GM12878 (cell line): ENCODE results near the gene FAM110A. TPM values are rescaled to one million over a fixed set of nuclear protein-coding genes. Genes with fewer than 3 reads are reported as not detected.

Experiments used
- ATAC-seq: fragments of 200-7000 bp; cut with Tn5 transposase; 3 replicates; pipeline ENCODE4 v1.9.1; 2020; ENCODE audit warnings: mild to moderate bottlenecking, moderate library complexity
- BruUV-seq: library from RNA; stranded (reverse); fragments of 400-500 nt; replicated peaks from 2 replicates; lab custom pipeline; 2021; lab: Mats Ljungman, UMichigan
- CTCF ChIA-PET: fragments of 300-600 bp; sonication (Branson Sonifier 250); formaldehyde crosslinking; extraction: SDS; loops from one replicate; lab custom pipeline; 2021; ENCODE audit warnings: inconsistent platforms; lab: Yijun Ruan, JAX
- POLR2A ChIA-PET: fragments of 350-600 bp; formaldehyde crosslinking; extraction: SDS; loops from one replicate; lab custom pipeline; 2021; ENCODE audit warnings: inconsistent platforms; lab: Charles Lee
- RAD21 ChIA-PET: fragments of 300-600 bp; sonication (Branson Sonifier 250); formaldehyde crosslinking; loops from one replicate; lab custom pipeline; 2023; ENCODE audit warnings: antibody characterized with exemption; ENCODE audit not compliant: unreplicated experiment; lab: Charles Lee
- SMC1A ChIA-PET: fragments of 300-600 bp; sonication (Branson Sonifier 250); formaldehyde crosslinking; loops from one replicate; lab custom pipeline; 2023; ENCODE audit not compliant: unreplicated experiment, uncharacterized antibody; lab: Charles Lee
- DNase-seq: peaks from one replicate; pipeline ENCODE4 v3.0.0-alpha.2; 2011; ENCODE audit warnings: low read depth, low spot score
- FAIRE-seq: peaks from 3 replicates; lab custom pipeline; 2011; peaks lifted over from hg19 to GRCh38; lab: Jason Lieb, UNC
- H2AFZ ChIP-seq: 2 replicates; pipeline ENCODE4 v1.6.0; 2011; ENCODE audit warnings: low read depth, low read length, control low read depth; ENCODE audit not compliant: control insufficient read depth
- H3K27ac ChIP-seq: 2 replicates; pipeline ENCODE4 v1.5.1; 2011; ENCODE audit warnings: control low read depth; ENCODE audit not compliant: control insufficient read depth, insufficient read depth
- H3K27me3 ChIP-seq, 2 experiments: replicated peaks in 1 of 2; 2 replicates each; pipeline versions ENCODE4 v1.6.0 to v1.6.1; 2011; ENCODE audit warnings: low read length in 1 of 2; ENCODE audit not compliant: control insufficient read depth in 2 of 2, insufficient read depth in 2 of 2
- H3K36me3 ChIP-seq, 2 experiments: 2 replicates each; pipeline ENCODE4 v1.5.1; 2011; ENCODE audit warnings: low read length in 1 of 2; ENCODE audit not compliant: control insufficient read depth in 2 of 2, insufficient read depth in 2 of 2
- H3K4me1 ChIP-seq: 2 replicates; pipeline ENCODE4 v1.6.1; 2011; ENCODE audit warnings: mild to moderate bottlenecking, low read length, moderate library complexity, mixed read lengths; ENCODE audit not compliant: control insufficient read depth, insufficient read depth
- H3K4me2 ChIP-seq: 2 replicates; pipeline ENCODE4 v1.6.0; 2011; ENCODE audit warnings: control low read depth; ENCODE audit not compliant: control insufficient read depth, insufficient read depth
- H3K4me3 ChIP-seq: fragments of 200-600 bp; sonication (generic); 2 replicates; pipeline ENCODE4 v1.5.1; 2016
- H3K79me2 ChIP-seq: 2 replicates; pipeline ENCODE4 v1.6.0; 2011; ENCODE audit warnings: low read length; ENCODE audit not compliant: control insufficient read depth, insufficient read depth
- H3K9ac ChIP-seq: 2 replicates; pipeline ENCODE4 v1.8.0; 2011; ENCODE audit warnings: low read length, control low read depth, mixed read lengths; ENCODE audit not compliant: control insufficient read depth, insufficient read depth
- H3K9me3 ChIP-seq: replicated peaks from 3 replicates; pipeline ENCODE4 v1.5.1; 2011; ENCODE audit warnings: mild to moderate bottlenecking, low read length; ENCODE audit not compliant: control insufficient read depth, insufficient read depth
- H4K20me1 ChIP-seq: 2 replicates; pipeline ENCODE4 v1.6.0; 2011; ENCODE audit not compliant: control insufficient read depth, insufficient read depth
- BHLHE40 ChIP-seq, 2 experiments: fragments of 450-650 bp in 1 of 2; IDR thresholded peaks; 2 replicates each; pipeline ENCODE4 v1.6.1; 2011 to 2017; ENCODE audit warnings: low read depth in 2 of 2, borderline replicate concordance in 1 of 2, improper control_type of control experiment in 1 of 2, low read length in 1 of 2, mild to moderate bottlenecking in 1 of 2
- CBX5 ChIP-seq: sonication (generic); IDR thresholded peaks from 2 replicates; pipeline ENCODE4 v1.6.1; 2016; ENCODE audit warnings: low read depth, moderate library complexity, mild to moderate bottlenecking, inconsistent platforms
- CEBPB ChIP-seq, 2 experiments: fragments of 150-350 bp in 1 of 2; IDR thresholded peaks; 2 replicates each; pipeline ENCODE4 v1.6.1; 2012 to 2014; ENCODE audit warnings: low read depth in 2 of 2, low read length in 2 of 2, borderline replicate concordance in 1 of 2, inconsistent platforms in 1 of 2
- JUNB ChIP-seq: IDR thresholded peaks from 2 replicates; pipeline ENCODE4 v1.6.1; 2016; ENCODE audit warnings: antibody characterized with exemption, mild to moderate bottlenecking
- MEF2A ChIP-seq: IDR thresholded peaks from 2 replicates; pipeline ENCODE4 v1.6.1; 2011; ENCODE audit warnings: low read depth, mild to moderate bottlenecking, low read length, moderate library complexity; ENCODE audit not compliant: insufficient read depth
- MEF2B ChIP-seq: fragments of 450-650 bp; IDR thresholded peaks from 2 replicates; pipeline ENCODE4 v1.6.1; 2018; ENCODE audit warnings: mild to moderate bottlenecking, moderate library complexity; ENCODE audit not compliant: partially characterized antibody, poor library complexity, severe bottlenecking
- MXI1 ChIP-seq: fragments of 150-350 bp; IDR thresholded peaks from 2 replicates; pipeline ENCODE4 v1.6.1; 2011; ENCODE audit warnings: low read depth, mild to moderate bottlenecking, inconsistent platforms, low read length, improper control_type of control experiment
- NRF1 ChIP-seq: conservative IDR thresholded peaks from 2 replicates; pipeline ENCODE4 v1.6.1; 2011; ENCODE audit warnings: mild to moderate bottlenecking, low read depth, low read length, improper control_type of control experiment
- POLR2AphosphoS2 ChIP-seq: IDR thresholded peaks from 2 replicates; pipeline ENCODE4 v1.6.1; 2011; ENCODE audit warnings: low read depth, mild to moderate bottlenecking, low read length, improper control_type of control experiment, moderate library complexity
- SP1 ChIP-seq: IDR thresholded peaks from one replicate; pipeline ENCODE4 v1.6.1; 2011; ENCODE audit warnings: low read depth, low read length
- SREBF1 ChIP-seq: IDR thresholded peaks from 2 replicates; pipeline ENCODE4 v1.6.1; 2012; ENCODE audit warnings: mild to moderate bottlenecking, low read length
- SREBF2 ChIP-seq: IDR thresholded peaks from 2 replicates; pipeline ENCODE4 v1.6.1; 2012; ENCODE audit warnings: mild to moderate bottlenecking, low read length
- TCF3 ChIP-seq: IDR thresholded peaks from 2 replicates; pipeline ENCODE4 v1.6.1; 2012; ENCODE audit warnings: low read depth, mild to moderate bottlenecking, low read length, borderline replicate concordance; ENCODE audit not compliant: insufficient read depth
- TCF7 ChIP-seq: IDR thresholded peaks from 2 replicates; pipeline ENCODE4 v1.6.1; 2014; ENCODE audit warnings: antibody characterized with exemption, borderline replicate concordance
- YBX1 ChIP-seq: fragments of 450-650 bp; IDR thresholded peaks from 2 replicates; pipeline ENCODE4 v1.6.1; 2016; ENCODE audit warnings: antibody characterized with exemption
- YY1 ChIP-seq: IDR thresholded peaks from 2 replicates; pipeline ENCODE4 v1.6.1; 2011; ENCODE audit warnings: low read depth, mild to moderate bottlenecking, low read length
- ZNF274 ChIP-seq: IDR thresholded peaks from one replicate; pipeline ENCODE4 v1.8.0; 2011; ENCODE audit not compliant: insufficient read length, insufficient read depth
- in situ Hi-C: fragments of 300-500 bp; cut with MboI; formaldehyde crosslinking; loops from 9 replicates; pipeline ENCODE4 v1.14.3; 2018; ENCODE audit warnings: mixed read lengths
- intact Hi-C: fragments of 100-400 bp; cut with micrococcal nuclease; formaldehyde crosslinking; loops from one replicate; pipeline ENCODE4 v1.14.2; 2022; ENCODE audit not compliant: unreplicated experiment
- polyA plus RNA-seq, 11 experiments: library from polyadenylated mRNA; depleted of rRNA in 4 of 11; unstranded in 6 of 11; stranded (reverse) in 5 of 11; fragments of >200 nt; fragmentation: Nextera tagmentation in 4 of 11; fragmentation: Illumina TruSeq in 1 of 11; extraction: Ambion mirVana in 4 of 11; extraction: Trizol in 1 of 11; gene quantifications; 1 replicate in 1 of 11; 2 replicates in 10 of 11; pipeline versions ENCODE4 v1.2.1 to v1.2.3, GENCODE V29; 2011 to 2016; ENCODE audit warnings: inconsistent platforms in 2 of 11, missing spikeins in 2 of 11, low read depth in 1 of 11
- total RNA-seq, 4 experiments: library from RNA; depleted of rRNA in 3 of 4; stranded (reverse); fragments of >200 nt in 3 of 4; fragmentation: Illumina TruSeq in 1 of 4; extraction: Trizol in 1 of 4; gene quantifications; 2 replicates each; pipeline versions ENCODE4 v1.2.1 to v1.2.3, GENCODE V29; 2013 to 2021
- TF ChIP-seq, protein P1 (sequence below): IDR thresholded peaks from 2 replicates; pipeline ENCODE4 v1.6.1; 2011; ENCODE audit warnings: low read depth, low read length, improper control_type of control experiment, borderline replicate concordance
- TF ChIP-seq, protein P2 (sequence below): fragments of 450-650 bp; conservative IDR thresholded peaks from 2 replicates; pipeline ENCODE4 v1.6.1; 2017; ENCODE audit warnings: mild to moderate bottlenecking, moderate library complexity
- TF ChIP-seq, protein P3 (sequence below): fragments of 450-650 bp; IDR thresholded peaks from 2 replicates; pipeline ENCODE4 v1.6.1; 2016; ENCODE audit warnings: mild to moderate bottlenecking

The FAM110A gene
- total and polyA plus RNA-seq, 10 of the 15 experiments (the other 5 are each of a cell fraction or from before 2014, with no cell fraction given), result 1.1 to 14.8 (median 7.4) TPM

DNA sequence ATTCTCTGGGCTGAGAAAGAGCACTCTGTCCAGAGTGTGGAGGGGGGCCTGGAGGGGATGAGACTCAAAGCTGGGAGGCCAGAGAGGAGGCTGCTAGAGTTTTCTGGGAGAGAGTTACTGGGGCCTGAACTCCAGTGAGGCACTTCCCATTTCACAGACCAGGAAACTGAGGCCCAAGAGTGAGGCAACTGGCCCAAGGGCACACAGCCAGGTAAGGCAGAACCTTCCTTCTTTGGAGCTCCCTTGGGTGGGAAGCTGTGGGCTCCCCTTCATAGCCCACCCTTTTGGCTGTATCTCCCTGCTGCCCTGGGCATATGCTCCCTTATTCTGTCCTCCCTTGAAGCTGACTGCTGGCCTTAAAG is 48.2 kb downstream of the FAM110A start:
- no TSS peak for BruUV-seq
- Histone ChIP-seq H3K4me2 (no peak overlapping the region), H3K4me3 (no peak overlapping the region), H3K36me3 (no peaks in the 10 kb centered on the region), H3K9me3 (no peaks in the 10 kb centered on the region), H3K27ac (no peak overlapping the region), H3K79me2 (no peaks in the 10 kb centered on the region), H4K20me1 (no peaks in the 10 kb centered on the region), H2AFZ (no peak overlapping the region), H3K4me1 (no peaks in the 10 kb centered on the region), H3K9ac (no peak overlapping the region), H3K27me3 (0 out of 4 replicates have a peak, but pooled peaks cover 0 to 1% of the 10 kb centered on the region in 2 experiments)
- ATAC-seq (no peak), DNase-seq (no peak), FAIRE-seq (no peak)
- ChIA-PET CTCF (no interaction called here), RAD21 (no interaction called here), SMC1A (no interaction called here), POLR2A (no interaction called here)
- intact Hi-C loops (no loop called here), in situ Hi-C loops (no loop called here)
- TF ChIP-seq SREBF1, result no peak
- TF ChIP-seq, protein P1, sequence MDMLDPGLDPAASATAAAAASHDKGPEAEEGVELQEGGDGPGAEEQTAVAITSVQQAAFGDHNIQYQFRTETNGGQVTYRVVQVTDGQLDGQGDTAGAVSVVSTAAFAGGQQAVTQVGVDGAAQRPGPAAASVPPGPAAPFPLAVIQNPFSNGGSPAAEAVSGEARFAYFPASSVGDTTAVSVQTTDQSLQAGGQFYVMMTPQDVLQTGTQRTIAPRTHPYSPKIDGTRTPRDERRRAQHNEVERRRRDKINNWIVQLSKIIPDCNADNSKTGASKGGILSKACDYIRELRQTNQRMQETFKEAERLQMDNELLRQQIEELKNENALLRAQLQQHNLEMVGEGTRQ, result no peak
- no peak for TF ChIP-seq NRF1
- TF ChIP-seq TCF7, result no peak
- TF ChIP-seq CBX5, result no peak
- TF ChIP-seq TCF3, result no peak
- TF ChIP-seq MEF2B, result no peak
- no peak for TF ChIP-seq SP1
- TF ChIP-seq MEF2A, result no peak
- TF ChIP-seq POLR2AphosphoS2, result no peak
- no peak for TF ChIP-seq ZNF274
- TF ChIP-seq, protein P2, sequence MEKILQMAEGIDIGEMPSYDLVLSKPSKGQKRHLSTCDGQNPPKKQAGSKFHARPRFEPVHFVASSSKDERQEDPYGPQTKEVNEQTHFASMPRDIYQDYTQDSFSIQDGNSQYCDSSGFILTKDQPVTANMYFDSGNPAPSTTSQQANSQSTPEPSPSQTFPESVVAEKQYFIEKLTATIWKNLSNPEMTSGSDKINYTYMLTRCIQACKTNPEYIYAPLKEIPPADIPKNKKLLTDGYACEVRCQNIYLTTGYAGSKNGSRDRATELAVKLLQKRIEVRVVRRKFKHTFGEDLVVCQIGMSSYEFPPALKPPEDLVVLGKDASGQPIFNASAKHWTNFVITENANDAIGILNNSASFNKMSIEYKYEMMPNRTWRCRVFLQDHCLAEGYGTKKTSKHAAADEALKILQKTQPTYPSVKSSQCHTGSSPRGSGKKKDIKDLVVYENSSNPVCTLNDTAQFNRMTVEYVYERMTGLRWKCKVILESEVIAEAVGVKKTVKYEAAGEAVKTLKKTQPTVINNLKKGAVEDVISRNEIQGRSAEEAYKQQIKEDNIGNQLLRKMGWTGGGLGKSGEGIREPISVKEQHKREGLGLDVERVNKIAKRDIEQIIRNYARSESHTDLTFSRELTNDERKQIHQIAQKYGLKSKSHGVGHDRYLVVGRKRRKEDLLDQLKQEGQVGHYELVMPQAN, result no peak
- TF ChIP-seq BHLHE40 (IDR thresholded peaks at IDR 0.05; ENCODE audit: borderline replicate concordance in 1 of 2, low read depth in 2 of 2, low read length in 1 of 2), result no peak
- no peak for TF ChIP-seq MXI1
- no peak for TF ChIP-seq YBX1
- TF ChIP-seq CEBPB (IDR thresholded peaks at IDR 0.05; ENCODE audit: borderline replicate concordance in 1 of 2, low read depth in 2 of 2, low read length in 2 of 2), result no peak
- no peak for TF ChIP-seq YY1
- TF ChIP-seq, protein P3, sequence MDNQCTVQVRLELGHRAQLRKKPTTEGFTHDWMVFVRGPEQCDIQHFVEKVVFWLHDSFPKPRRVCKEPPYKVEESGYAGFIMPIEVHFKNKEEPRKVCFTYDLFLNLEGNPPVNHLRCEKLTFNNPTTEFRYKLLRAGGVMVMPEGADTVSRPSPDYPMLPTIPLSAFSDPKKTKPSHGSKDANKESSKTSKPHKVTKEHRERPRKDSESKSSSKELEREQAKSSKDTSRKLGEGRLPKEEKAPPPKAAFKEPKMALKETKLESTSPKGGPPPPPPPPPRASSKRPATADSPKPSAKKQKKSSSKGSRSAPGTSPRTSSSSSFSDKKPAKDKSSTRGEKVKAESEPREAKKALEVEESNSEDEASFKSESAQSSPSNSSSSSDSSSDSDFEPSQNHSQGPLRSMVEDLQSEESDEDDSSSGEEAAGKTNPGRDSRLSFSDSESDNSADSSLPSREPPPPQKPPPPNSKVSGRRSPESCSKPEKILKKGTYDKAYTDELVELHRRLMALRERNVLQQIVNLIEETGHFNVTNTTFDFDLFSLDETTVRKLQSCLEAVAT, result no peak
- TF ChIP-seq JUNB, result no peak
- TF ChIP-seq SREBF2, result no peak
